ENCODE results near the gene BPIFB1.
A peak's percentile ranks its signal among the peaks of the same experiment; 100 is the strongest.

BPIFB1 gene

GRCh38 chr20:33273117-33273851 lies 9.7 kb upstream of the BPIFB1 start:
- DNase-seq, result peak; percentile 57

- DNase-seq, result no peak
Observed at GRCh38 chr20:33275215-33275614, 7.8 kb upstream of the BPIFB1 start.

GRCh38 chr20:33275871-33276270 lies 7.1 kb upstream of the BPIFB1 start:
- no peak for DNase-seq

GRCh38 chr20:33276303-33277113 lies 6.5 kb upstream of the BPIFB1 start:
- no peak for DNase-seq

- no peak for DNase-seq
Observed at GRCh38 chr20:33277471-33278441, 5.3 kb upstream of the BPIFB1 start.

GRCh38 chr20:33278700-33279099 lies 4.3 kb upstream of the BPIFB1 start:
- no peak for DNase-seq

- DNase-seq, result no peak
Observed at GRCh38 chr20:33279261-33279910, 3.6 kb upstream of the BPIFB1 start.

- no peak for DNase-seq
Observed at GRCh38 chr20:33280000-33280680, 2.9 kb upstream of the BPIFB1 start.

GRCh38 chr20:33280775-33281174 lies 2.2 kb upstream of the BPIFB1 start:
- DNase-seq, result no peak

- no peak for DNase-seq
Observed at GRCh38 chr20:33281550-33282146, 1.4 kb upstream of the BPIFB1 start.

GRCh38 chr20:33282196-33282934 lies 649 bp upstream of the BPIFB1 start:
- no peak for DNase-seq

- no peak for DNase-seq
Observed at GRCh38 chr20:33284284-33284683, 1.3 kb downstream of the BPIFB1 start.

GRCh38 chr20:33284937-33285336 lies 1.9 kb downstream of the BPIFB1 start:
- DNase-seq, result no peak

GRCh38 chr20:33285861-33286495 lies 3.0 kb downstream of the BPIFB1 start:
- no peak for DNase-seq

- DNase-seq, result no peak
Observed at GRCh38 chr20:33287884-33288283, 4.9 kb downstream of the BPIFB1 start.

GRCh38 chr20:33290852-33291251 lies 7.8 kb downstream of the BPIFB1 start:
- no peak for DNase-seq

GRCh38 chr20:33291416-33291815 lies 8.4 kb downstream of the BPIFB1 start:
- DNase-seq, result no peak

- DNase-seq, result peak; percentile 72
Observed at GRCh38 chr20:33291830-33292355, 8.9 kb downstream of the BPIFB1 start.

GRCh38 chr20:33296206-33296605 lies 13.2 kb downstream of the BPIFB1 start:
- no peak for DNase-seq

- no peak for DNase-seq
Observed at GRCh38 chr20:33298391-33298790, 15.4 kb downstream of the BPIFB1 start.

Data from activated CD4-positive, alpha-beta T cell treated with anti-CD3 and anti-CD28 coated beads, Interleukin-10, Interleukin-2, amounts not matched to agents 100 ng/mL and 50 ng/mL, durations not matched to agents 16 hours and 8 hours (primary cell).